Kidney epithelial cell (primary cell): ENCODE data around the gene NOL6. TPM values are rescaled to one million over a fixed set of nuclear protein-coding genes. Genes with fewer than 3 reads are reported as not detected.
A peak's percentile ranks its signal among the peaks of the same experiment; 100 is the strongest.
"Not testable (repeated sequence)": the region's sequence is repeated elsewhere in the genome, so short reads cannot be mapped to it uniquely, and the experiment has no call there.

Source experiments
- DNase-seq: peaks from one replicate; pipeline ENCODE4 v3.0.0-alpha.2; 2010; ENCODE audit warnings: low read depth
- H3K27me3 ChIP-seq: 2 replicates; pipeline ENCODE4 v1.6.0; 2011; ENCODE audit warnings: low read length; ENCODE audit not compliant: control insufficient read depth, insufficient read depth
- H3K36me3 ChIP-seq: 2 replicates; pipeline ENCODE4 v1.5.1; 2011; ENCODE audit warnings: low read length; ENCODE audit not compliant: control insufficient read depth, insufficient read depth
- H3K4me3 ChIP-seq: 2 replicates; pipeline ENCODE4 v1.5.1; 2011; ENCODE audit warnings: low read depth, mild to moderate bottlenecking, control low read depth, low read length
- total RNA-seq: library from RNA; depleted of rRNA; stranded (reverse); fragments of >200 nt; gene quantifications from 2 replicates; pipeline ENCODE4 v1.2.3, GENCODE V29; 2015
- TF ChIP-seq, protein P1 (sequence below): IDR thresholded peaks from 2 replicates; pipeline ENCODE4 v1.5.1; 2011; ENCODE audit warnings: mild to moderate bottlenecking, moderate library complexity, low read length, control low read depth, inconsistent platforms; ENCODE audit not compliant: insufficient read depth, poor library complexity, severe bottlenecking

The NOL6 gene
- total RNA-seq, 1 donor from 2014 or later, result 34.8 TPM

DNA sequence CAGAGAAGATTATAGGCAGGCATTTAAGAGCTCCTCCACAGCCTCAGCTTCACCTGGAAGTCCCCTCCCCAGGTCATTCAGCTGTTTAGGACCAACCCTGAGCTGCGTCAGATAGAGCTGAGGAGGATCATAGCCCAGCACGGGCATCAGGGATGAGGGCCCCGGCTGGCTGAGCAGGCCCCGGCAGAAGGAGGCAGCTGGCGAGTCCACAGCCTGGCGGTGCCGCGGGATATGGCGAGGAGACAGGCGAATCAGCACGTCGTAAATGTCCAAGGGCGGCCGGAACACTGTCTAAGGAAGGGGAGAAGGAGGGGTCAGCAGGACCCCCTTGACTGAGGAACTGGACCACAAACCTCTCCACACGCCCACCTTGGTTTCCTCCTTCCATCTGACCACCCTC, 10.6 kb downstream of the NOL6 start:
- TF ChIP-seq, protein P1, sequence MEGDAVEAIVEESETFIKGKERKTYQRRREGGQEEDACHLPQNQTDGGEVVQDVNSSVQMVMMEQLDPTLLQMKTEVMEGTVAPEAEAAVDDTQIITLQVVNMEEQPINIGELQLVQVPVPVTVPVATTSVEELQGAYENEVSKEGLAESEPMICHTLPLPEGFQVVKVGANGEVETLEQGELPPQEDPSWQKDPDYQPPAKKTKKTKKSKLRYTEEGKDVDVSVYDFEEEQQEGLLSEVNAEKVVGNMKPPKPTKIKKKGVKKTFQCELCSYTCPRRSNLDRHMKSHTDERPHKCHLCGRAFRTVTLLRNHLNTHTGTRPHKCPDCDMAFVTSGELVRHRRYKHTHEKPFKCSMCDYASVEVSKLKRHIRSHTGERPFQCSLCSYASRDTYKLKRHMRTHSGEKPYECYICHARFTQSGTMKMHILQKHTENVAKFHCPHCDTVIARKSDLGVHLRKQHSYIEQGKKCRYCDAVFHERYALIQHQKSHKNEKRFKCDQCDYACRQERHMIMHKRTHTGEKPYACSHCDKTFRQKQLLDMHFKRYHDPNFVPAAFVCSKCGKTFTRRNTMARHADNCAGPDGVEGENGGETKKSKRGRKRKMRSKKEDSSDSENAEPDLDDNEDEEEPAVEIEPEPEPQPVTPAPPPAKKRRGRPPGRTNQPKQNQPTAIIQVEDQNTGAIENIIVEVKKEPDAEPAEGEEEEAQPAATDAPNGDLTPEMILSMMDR, result no peak
- DNase-seq, result no peak
- Histone ChIP-seq H3K36me3 (peaks cover 7% of the 10 kb centered on the region), H3K27me3 (no peaks in the 10 kb centered on the region), H3K4me3 (no peak overlapping the region)

DNA sequence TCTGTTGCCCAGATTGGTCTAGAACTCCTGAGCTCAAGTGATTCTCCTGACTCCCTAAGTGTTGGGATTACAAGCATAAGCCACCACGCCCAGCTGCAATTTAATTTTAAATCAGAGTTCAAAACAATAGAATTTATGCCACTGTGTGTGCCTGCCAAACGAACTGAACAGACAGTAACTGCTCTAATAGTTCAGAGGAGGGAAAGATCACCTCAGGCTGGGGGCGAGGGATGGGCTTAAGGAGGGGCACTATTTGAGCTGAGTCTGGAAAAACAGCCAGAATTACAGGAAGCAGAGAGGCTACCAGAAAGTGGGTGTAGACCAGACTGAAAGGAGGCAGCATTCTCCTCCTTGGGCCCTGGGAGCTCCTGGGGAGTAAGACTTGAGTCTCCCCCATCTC, 12.2 kb downstream of the NOL6 start:
- TF ChIP-seq, protein P1, result no peak
- H3K27me3 ChIP-seq, result no peaks in the 10 kb centered on the region
- no peak for DNase-seq
- no peak overlapping the region for H3K4me3 ChIP-seq
- peaks cover 7% of the 10 kb centered on the region for H3K36me3 ChIP-seq

DNA sequence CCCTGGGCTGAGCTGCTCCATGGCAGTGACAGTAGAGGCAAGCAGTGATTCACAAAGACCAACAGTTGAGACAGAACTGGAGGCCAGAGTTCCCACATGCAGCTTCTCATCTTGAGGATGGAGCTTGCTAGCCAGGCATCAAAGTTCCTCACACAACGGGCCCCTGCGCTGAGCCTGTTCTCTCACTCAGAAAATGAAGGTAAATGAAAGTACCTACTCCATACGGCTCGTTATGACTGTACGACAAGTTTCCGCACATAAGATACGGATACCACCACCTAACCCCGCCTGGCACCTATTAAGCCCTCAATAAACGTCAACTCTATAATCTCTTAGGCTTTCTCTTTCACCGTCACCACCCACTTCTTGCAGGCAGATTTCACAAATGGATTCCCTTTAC, 12.9 kb downstream of the NOL6 start:
- TF ChIP-seq, protein P1, result no peak
- Histone ChIP-seq H3K4me3 (no peak overlapping the region), H3K27me3 (no peaks in the 10 kb centered on the region), H3K36me3 (peaks cover 5% of the 10 kb centered on the region)
- DNase-seq, result no peak

DNA sequence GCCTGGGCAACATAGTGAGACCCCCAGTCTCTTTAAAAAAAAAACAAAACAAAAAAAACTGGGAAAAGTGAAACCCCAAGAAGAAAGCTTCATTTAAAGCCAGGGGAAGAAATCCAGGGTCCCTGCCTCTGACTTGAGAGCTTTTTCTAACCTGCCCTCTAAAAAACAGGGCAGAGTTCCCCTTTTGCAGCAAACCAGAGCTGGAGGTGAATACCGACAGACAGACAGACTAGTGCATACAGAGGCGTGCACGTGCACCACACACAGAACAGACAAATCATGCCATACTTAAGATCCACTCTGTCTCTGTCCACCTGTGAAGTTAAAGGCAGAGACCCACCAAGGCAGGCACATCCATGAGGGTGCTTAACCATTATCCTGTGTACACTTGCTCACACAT, 14.6 kb downstream of the NOL6 start:
- no peak for DNase-seq
- Histone ChIP-seq H3K4me3 (no peak overlapping the region), H3K36me3 (peaks cover 2% of the 10 kb centered on the region), H3K27me3 (no peaks in the 10 kb centered on the region)
- TF ChIP-seq, protein P1, result no peak

DNA sequence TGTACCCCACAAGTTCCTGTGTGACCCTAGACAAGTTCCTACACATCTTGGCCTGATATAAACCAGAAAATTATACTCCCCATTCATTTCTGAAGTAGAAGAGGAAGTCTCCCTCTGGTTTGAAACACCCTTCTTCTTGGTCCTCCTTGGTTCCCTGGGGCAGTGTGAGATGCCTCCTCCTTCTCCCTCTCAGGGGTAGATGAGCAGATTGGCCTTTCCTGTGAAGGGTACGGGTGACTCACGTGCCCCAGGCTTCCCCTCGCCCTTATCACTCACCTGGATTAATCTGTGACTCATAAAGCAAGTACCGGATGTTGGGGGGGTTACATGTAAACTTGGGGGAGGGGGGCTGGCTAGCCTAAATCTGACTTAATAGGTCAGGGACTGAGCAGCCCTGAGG, 15.3 kb downstream of the NOL6 start:
- Histone ChIP-seq H3K4me3 (no peak overlapping the region), H3K36me3 (peaks cover 2% of the 10 kb centered on the region), H3K27me3 (no peaks in the 10 kb centered on the region)
- peak; percentile 35 for DNase-seq
- TF ChIP-seq, protein P1, result no peak

DNA sequence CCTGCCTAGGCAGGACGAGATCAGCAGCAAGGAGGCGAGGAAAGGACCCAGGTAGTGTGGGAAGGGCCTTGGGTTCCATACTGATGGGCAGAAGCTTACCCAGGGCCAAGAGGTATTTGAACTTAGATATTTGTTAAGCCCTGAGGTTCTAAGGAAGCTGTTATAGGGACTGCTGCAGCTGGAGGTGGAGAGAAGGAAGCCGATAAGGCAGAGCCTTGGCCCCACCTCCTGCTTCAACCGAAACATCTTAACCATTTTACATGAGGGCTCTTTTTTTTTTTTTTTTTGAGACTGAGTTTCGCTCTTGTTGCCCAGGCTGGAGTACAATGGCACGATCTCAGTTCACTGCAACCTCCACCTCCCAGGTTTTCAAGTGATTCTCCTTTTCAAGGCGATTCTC, 17.8 kb downstream of the NOL6 start:
- Histone ChIP-seq H3K4me3 (no peak overlapping the region), H3K36me3 (no peaks in the 10 kb centered on the region), H3K27me3 (no peaks in the 10 kb centered on the region)
- DNase-seq, result no peak
- TF ChIP-seq, protein P1, result no peak

DNA sequence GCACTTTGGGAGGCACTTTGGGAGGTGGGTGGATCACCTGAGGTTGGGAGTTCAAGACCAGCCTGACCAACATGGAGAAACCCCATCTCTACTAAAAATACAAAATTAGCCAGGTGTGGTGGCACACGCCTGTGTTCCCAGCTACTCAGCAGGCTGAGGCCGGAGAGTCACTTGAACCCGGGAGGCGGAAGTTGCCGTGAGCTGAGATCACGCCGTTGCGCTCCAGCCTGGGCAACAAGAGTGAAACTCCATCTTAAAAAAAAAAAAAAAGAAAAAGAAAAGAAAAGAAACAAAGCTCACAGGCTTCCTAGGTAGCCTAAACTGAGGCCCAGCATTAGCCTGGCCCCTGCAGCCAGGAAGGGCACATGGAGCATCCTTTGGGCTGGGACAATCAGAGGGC, 18.3 kb downstream of the NOL6 start:
- not testable (repeated sequence) for H3K4me3 ChIP-seq, DNase-seq, H3K36me3 ChIP-seq, H3K27me3 ChIP-seq

DNA sequence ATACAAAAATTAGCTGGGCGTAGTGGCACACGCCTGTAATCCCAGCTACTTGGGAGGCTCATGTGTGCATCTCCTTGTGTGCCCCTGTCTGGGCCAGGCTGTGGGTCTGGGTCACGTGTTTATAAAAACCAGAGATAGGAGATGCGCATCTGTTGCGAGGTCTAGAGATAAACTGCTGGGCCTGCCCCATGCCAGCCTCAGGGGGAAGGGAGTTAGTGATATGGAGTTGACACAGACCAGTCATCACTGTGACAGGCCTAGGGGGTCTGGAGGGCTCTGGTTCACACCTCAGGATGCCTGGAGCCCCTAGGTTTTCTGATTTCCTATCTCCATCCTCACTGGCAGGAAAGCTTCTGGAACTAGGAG, 19.1 kb downstream of the NOL6 start:
- not testable (repeated sequence) for H3K27me3 ChIP-seq, DNase-seq

More for the DNA sequence above, 19.1 kb downstream of the NOL6 start:
- H3K4me3 ChIP-seq, H3K36me3 ChIP-seq: not testable (repeated sequence)
